ENCODE results near the gene PTEN.

PTEN gene

GRCh38 chr10:87837445-87837844 lies 26.0 kb upstream of the PTEN start:
- no peak overlapping the region for H2AFZ ChIP-seq (ENCODE audit: low read depth, low read length)
- no peaks in the 10 kb centered on the region for H3K79me2 ChIP-seq (ENCODE audit: low read length)
- H3K4me1 ChIP-seq (ENCODE audit: low read length): peaks cover 35% of the 10 kb centered on the region
- no peaks in the 10 kb centered on the region for H3K9me3 ChIP-seq (ENCODE audit: insufficient read depth, low read length)
- no peaks in the 10 kb centered on the region for H4K20me1 ChIP-seq (ENCODE audit: insufficient read depth, low read length)
- no peak overlapping the region for H3K9ac ChIP-seq (ENCODE audit: low read length)
- H3K4me3 ChIP-seq (ENCODE audit: low read length): no peak overlapping the region
- peak overlapping the region; percentile 46 for H3K27ac ChIP-seq (ENCODE audit: low read length)
- peak overlapping the region; percentile 38 for H3K4me2 ChIP-seq (ENCODE audit: low read length)
- H3K36me3 ChIP-seq (replicated peaks; ENCODE audit: low read depth, low read length): no peaks in the 10 kb centered on the region
- no peaks in the 10 kb centered on the region for H3K27me3 ChIP-seq (ENCODE audit: low read depth, low read length)
- TF ChIP-seq CTCF (IDR thresholded peaks at IDR 0.05; ENCODE audit: low read depth, low read length): no peak
- TF ChIP-seq EZH2phosphoT487 (IDR thresholded peaks at IDR 0.05; ENCODE audit: low read depth): no peak

- Histone ChIP-seq H3K79me2 (ENCODE audit: low read length) (no peaks in the 10 kb centered on the region), H3K36me3 (replicated peaks; ENCODE audit: low read depth, low read length) (no peaks in the 10 kb centered on the region), H3K9me3 (ENCODE audit: insufficient read depth, low read length) (no peaks in the 10 kb centered on the region), H4K20me1 (ENCODE audit: insufficient read depth, low read length) (no peaks in the 10 kb centered on the region), H3K4me1 (ENCODE audit: low read length) (peaks cover 35% of the 10 kb centered on the region), H3K27me3 (ENCODE audit: low read depth, low read length) (no peaks in the 10 kb centered on the region), H3K4me2 (ENCODE audit: low read length) (peak overlapping the region; percentile 24), H3K27ac (ENCODE audit: low read length) (peak overlapping the region; percentile 26), H3K9ac (ENCODE audit: low read length) (no peak overlapping the region), H2AFZ (ENCODE audit: low read depth, low read length) (no peak overlapping the region), H3K4me3 (ENCODE audit: low read length) (no peak overlapping the region)
- TF ChIP-seq CTCF (IDR thresholded peaks at IDR 0.05; ENCODE audit: low read depth, low read length): no peak
- no peak for TF ChIP-seq EZH2phosphoT487 (IDR thresholded peaks at IDR 0.05; ENCODE audit: low read depth)
Measured at GRCh38 chr10:87838650-87839049, 24.8 kb upstream of the PTEN start.

- Histone ChIP-seq H3K9ac (ENCODE audit: low read length) (no peak overlapping the region), H4K20me1 (ENCODE audit: insufficient read depth, low read length) (no peaks in the 10 kb centered on the region), H3K36me3 (replicated peaks; ENCODE audit: low read depth, low read length) (no peaks in the 10 kb centered on the region), H3K27ac (ENCODE audit: low read length) (no peak overlapping the region), H3K4me2 (ENCODE audit: low read length) (no peak overlapping the region), H3K27me3 (ENCODE audit: low read depth, low read length) (no peaks in the 10 kb centered on the region), H3K4me3 (ENCODE audit: low read length) (no peak overlapping the region), H2AFZ (ENCODE audit: low read depth, low read length) (no peak overlapping the region), H3K4me1 (ENCODE audit: low read length) (peaks cover 29% of the 10 kb centered on the region), H3K9me3 (ENCODE audit: insufficient read depth, low read length) (no peaks in the 10 kb centered on the region), H3K79me2 (ENCODE audit: low read length) (no peaks in the 10 kb centered on the region)
- TF ChIP-seq EZH2phosphoT487 (IDR thresholded peaks at IDR 0.05; ENCODE audit: low read depth): no peak
Measured at GRCh38 chr10:87841186-87841585, 22.2 kb upstream of the PTEN start.

- no peak for TF ChIP-seq EZH2phosphoT487 (IDR thresholded peaks at IDR 0.05; ENCODE audit: low read depth)
- TF ChIP-seq CTCF (IDR thresholded peaks at IDR 0.05; ENCODE audit: low read depth, low read length): no peak
- Histone ChIP-seq H3K9ac (ENCODE audit: low read length) (no peak overlapping the region), H3K4me2 (ENCODE audit: low read length) (no peak overlapping the region), H3K27me3 (ENCODE audit: low read depth, low read length) (no peaks in the 10 kb centered on the region), H3K9me3 (ENCODE audit: insufficient read depth, low read length) (no peaks in the 10 kb centered on the region), H3K27ac (ENCODE audit: low read length) (no peak overlapping the region), H3K79me2 (ENCODE audit: low read length) (no peaks in the 10 kb centered on the region), H2AFZ (ENCODE audit: low read depth, low read length) (no peak overlapping the region), H3K36me3 (replicated peaks; ENCODE audit: low read depth, low read length) (no peaks in the 10 kb centered on the region), H3K4me1 (ENCODE audit: low read length) (peaks cover 26% of the 10 kb centered on the region), H4K20me1 (ENCODE audit: insufficient read depth, low read length) (no peaks in the 10 kb centered on the region), H3K4me3 (ENCODE audit: low read length) (no peak overlapping the region)
Measured at GRCh38 chr10:87842220-87842641, 21.2 kb upstream of the PTEN start.
